ENCODE results near the gene PCK1. TPM values are rescaled to one million over a fixed set of nuclear protein-coding genes. Genes with fewer than 3 reads are reported as not detected.

The PCK1 gene
- total RNA-seq, 1 donor from 2014 or later, result 0.15 TPM

- DNase-seq (ENCODE audit: low read depth), result no peak
Observed at GRCh38 chr20:57559658-57560553, 1.0 kb upstream of the PCK1 start.

GRCh38 chr20:57561356-57562279 is 708 bp downstream of the PCK1 start:
- DNase-seq (ENCODE audit: low read depth), result no peak

GRCh38 chr20:57562541-57563465 is 1.9 kb downstream of the PCK1 start:
- DNase-seq (ENCODE audit: low read depth), result no peak

- no peak for DNase-seq (ENCODE audit: low read depth)
Observed at GRCh38 chr20:57563522-57563921, 2.6 kb downstream of the PCK1 start.

GRCh38 chr20:57564180-57564802 is 3.4 kb downstream of the PCK1 start:
- no peak for DNase-seq (ENCODE audit: low read depth)

- no peak for DNase-seq (ENCODE audit: low read depth)
Observed at GRCh38 chr20:57564951-57565642, 4.2 kb downstream of the PCK1 start.

GRCh38 chr20:57566399-57566798 is 5.5 kb downstream of the PCK1 start:
- DNase-seq (ENCODE audit: low read depth), result no peak

GRCh38 chr20:57566803-57567459 is 6.0 kb downstream of the PCK1 start:
- DNase-seq (ENCODE audit: low read depth), result no peak

- no peak for DNase-seq (ENCODE audit: low read depth)
Observed at GRCh38 chr20:57567471-57568079, 6.7 kb downstream of the PCK1 start.

GRCh38 chr20:57568088-57568896 is 7.4 kb downstream of the PCK1 start:
- DNase-seq (ENCODE audit: low read depth), result no peak

GRCh38 chr20:57568960-57569359 is 8.1 kb downstream of the PCK1 start:
- DNase-seq (ENCODE audit: low read depth), result no peak

GRCh38 chr20:57570145-57570850 is 9.4 kb downstream of the PCK1 start:
- no peak for DNase-seq (ENCODE audit: low read depth)

GRCh38 chr20:57570920-57571319 is 10.0 kb downstream of the PCK1 start:
- DNase-seq (ENCODE audit: low read depth), result no peak

- no peak for DNase-seq (ENCODE audit: low read depth)
Observed at GRCh38 chr20:57571782-57572416, 11.0 kb downstream of the PCK1 start.

GRCh38 chr20:57573242-57573641 is 12.3 kb downstream of the PCK1 start:
- no peak for DNase-seq (ENCODE audit: low read depth)

GRCh38 chr20:57573894-57574293 is 13.0 kb downstream of the PCK1 start:
- no peak for DNase-seq (ENCODE audit: low read depth)

- no peak for DNase-seq (ENCODE audit: low read depth)
Observed at GRCh38 chr20:57574954-57575353, 14.0 kb downstream of the PCK1 start.

Measured in renal cortical epithelial cell (primary cell).